ENCODE measurements around the gene TBX1. TPM values are rescaled to one million over a fixed set of nuclear protein-coding genes. Genes with fewer than 3 reads are reported as not detected.
"Not testable (repeated sequence)": the region's sequence is repeated elsewhere in the genome, so short reads cannot be mapped to it uniquely, and the experiment has no call there.

Gene TBX1
- total RNA-seq, 1 donor from 2014 or later, result 28.5 TPM

DNA sequence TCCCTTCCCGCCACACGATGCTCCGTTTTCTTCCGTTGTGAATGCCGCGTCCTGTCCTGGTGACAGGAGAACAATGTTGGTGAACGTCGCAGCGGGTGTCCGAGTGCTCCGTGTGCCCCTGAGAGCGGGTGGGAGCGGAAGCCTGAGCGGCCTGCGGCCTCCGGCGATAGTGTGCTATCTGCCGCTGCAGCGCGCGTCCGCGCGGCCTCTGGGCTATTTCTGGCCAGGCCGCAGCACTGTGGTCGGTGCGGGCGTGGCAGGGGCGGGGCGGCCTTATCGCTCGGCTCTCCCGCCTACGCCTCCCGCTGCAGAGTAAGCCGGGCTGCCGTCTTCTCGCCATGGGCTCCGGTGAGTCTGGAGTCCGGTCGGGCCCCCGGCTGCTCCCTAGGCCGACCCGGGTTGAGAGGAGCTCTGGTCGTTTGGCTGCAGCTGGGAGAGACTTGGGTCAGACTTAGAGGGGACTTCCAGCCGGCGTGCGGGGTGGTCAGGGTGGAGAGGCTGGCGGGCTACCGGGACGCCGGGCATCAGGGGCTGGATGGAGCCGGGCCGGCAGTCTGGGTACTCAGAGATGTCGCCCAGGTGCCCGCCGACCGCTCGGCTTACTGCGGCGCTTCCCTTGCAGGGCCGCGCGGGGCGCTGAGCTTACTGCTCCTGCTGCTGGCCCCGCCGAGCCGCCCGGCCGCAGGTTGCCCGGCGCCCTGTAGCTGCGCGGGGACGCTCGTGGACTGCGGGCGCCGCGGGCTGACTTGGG, 37.2 kb upstream of the TBX1 start, which contains the start of gene GP1BB:
Gene GP1BB, plus strand, starts transcription at position 308 of the 751 bp plus-strand sequence. Its CDS starts 31 bp downstream, at position 339.
- DNase-seq, result peak; percentile 19

- DNase-seq, result no peak
Observed at GRCh38 chr22:19723983-19724827, 36.4 kb upstream of the TBX1 start.

DNA sequence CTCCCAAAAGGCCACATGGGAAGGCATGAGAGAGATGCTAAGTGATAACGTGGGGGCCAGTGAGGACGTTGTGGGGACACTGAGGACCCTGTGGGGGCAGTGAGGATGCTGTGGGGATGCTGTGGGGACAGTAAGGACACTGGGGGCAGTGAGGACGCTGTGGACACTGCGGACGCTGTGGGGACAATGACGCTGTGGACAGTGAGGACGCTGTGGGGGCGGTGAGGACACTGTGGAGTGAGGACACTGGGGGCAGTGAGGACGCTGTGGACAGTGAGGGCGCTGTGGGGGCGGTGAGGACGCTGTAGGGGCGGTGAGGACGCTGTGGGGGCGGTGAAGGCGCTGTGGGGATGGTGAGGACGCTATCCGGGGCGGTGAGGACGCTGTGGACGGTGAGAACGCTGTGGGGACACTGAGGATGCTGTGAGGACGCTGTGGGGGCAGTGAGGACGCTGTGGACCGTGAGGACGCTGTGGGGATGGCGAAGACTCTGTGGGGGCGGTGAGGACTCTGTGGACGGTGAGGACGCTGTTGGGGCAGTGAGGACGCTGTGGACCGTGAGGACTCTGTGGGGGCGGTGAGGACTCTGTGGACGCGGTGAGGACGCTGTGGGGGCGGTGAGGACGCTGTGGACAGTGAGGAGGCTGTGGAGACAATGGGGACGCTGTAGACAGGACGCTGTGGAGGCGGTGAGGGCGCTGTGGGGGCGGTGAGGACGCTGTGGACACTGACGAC, 35.5 kb upstream of the TBX1 start:
- DNase-seq, result no peak

DNA sequence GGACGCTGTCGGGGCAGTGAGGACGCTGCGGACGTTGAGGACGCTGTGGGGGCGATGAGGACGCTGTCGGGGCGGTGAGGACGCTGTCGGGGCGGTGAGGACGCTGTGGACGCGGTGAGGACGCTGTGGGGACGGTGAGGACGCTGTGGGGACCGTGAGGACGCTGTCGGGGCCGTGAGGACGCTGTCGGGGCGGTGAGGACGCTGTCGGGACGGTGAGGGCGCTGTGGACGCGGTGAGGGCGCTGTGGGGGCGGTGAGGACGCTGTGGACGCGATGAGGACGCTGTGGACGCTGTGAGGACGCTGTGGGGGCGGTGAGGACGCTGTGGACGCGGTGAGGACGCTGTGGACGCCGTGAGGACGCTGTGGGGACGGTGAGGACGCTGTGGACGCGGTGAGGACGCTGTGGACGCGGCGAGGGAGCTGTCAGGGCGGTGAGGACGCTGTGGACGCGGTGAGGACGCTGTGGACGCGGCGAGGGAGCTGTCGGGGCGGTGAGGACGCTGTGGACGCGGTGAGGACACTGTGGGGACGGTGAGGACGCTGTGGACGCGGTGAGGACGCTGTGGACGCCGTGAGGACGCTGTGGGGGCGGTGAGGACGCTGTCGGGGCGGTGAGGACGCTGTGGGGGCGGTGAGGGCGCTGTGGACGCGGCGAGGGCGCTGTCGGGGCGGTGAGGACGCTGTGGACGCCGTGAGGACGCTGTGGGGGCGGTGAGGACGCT, 34.4 kb upstream of the TBX1 start:
- not testable (repeated sequence) for DNase-seq

- no peak for DNase-seq
Observed at GRCh38 chr22:19727310-19728150, 33.0 kb upstream of the TBX1 start.

DNA sequence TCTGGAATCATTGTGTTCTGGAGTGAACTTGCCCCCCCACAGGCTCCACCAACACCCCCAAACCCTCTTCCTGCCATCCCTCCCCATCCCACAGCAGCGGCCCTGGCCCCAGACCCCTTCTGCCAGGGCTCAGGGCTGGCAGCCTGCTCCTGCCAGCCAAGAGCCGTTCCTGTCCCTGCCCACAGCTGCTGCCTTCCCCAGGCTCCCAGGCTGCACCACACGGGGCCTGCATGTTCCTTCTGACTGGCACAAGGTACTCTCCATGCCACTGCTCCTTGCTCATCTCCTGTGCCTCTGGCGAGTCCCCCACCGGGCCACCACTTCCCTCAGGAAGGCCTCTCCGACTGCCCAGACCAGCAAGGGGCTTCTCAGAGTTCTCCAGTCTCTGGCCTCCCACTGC, 32.3 kb upstream of the TBX1 start:
- no peak for DNase-seq

GRCh38 chr22:19728836-19729235, 31.7 kb upstream of the TBX1 start:
- no peak for DNase-seq

DNA sequence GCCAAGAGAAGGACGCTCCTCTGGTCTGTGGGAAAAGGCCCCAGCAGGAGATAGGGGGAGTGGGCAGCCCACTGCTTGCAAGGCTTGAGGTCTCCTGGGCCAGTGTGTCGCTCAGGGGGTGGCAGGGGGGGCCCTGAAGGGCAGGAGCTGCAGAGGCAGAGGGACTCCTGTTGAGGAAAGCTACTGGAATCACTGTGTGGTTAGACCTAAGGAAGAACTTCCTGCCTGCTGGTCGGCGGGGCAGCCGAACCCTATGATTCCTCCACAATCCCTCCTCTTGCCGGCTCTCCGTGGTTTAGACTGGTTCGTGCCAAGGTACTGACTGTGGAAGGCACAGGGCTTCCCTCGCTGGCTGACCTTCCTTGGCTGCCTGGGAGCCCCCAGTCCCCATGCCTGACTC, 31.1 kb upstream of the TBX1 start:
- DNase-seq, result no peak

DNA sequence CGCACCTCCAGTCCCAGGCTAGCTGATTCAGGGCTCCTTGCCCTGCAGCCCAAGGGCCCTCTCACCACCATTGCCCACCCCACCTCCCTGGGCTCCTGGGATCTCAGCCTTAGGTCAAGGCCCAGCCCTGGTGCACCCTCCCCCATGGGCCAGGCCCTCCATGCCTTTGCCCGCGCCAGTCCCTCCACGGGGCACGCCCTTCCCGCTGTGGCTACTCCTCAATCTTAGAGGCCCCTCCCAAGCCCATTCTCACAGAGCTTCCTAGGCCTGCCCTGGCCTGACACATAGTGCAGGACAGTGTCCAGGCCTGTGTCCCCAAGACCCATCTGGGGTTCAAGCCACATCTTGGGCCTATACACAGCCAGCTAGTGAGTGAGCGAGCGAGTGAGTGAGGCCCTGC, 30.4 kb upstream of the TBX1 start:
- no peak for DNase-seq

DNA sequence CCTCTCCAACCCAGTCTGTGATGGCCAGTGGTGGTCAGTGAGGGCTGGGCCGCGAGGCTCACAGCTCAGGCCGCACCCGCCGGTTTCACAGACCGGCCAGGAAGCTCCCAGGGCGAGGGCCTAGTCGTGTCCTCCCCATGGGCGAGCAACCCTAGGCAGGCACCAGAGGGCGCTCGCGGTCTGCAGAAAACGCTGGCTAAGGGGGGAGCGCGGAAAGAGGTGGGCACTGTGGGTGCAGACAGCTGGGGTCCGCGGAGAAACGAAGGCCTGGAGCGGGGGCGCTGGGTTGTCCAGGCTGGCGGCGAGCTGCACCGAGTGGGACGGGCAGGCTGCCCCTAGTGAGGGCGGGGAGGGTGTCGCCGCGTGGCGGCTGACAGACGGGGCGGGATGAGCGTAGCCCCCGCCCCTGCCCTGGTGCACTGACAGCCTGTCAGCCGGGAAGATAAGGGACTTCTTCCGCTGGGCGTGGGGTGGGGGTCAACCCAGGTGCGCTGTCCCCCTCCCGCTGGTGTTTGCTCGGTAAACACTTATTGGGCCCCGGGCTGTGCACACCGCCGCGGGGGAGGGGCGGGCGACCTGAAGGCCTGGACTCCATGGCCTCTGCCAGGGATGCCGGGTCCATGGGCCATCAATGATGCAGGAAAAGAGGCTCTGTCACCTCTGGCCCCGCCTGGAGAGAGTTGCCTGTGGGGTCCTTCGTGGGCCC, 29.8 kb upstream of the TBX1 start:
- DNase-seq, result peak; percentile 94

GRCh38 chr22:19731361-19732135, 29.0 kb upstream of the TBX1 start:
- DNase-seq, result no peak

- no peak for DNase-seq
Observed at GRCh38 chr22:19732403-19733113, 28.0 kb upstream of the TBX1 start.

- no peak for DNase-seq
Observed at GRCh38 chr22:19733755-19734154, 26.8 kb upstream of the TBX1 start.

DNA sequence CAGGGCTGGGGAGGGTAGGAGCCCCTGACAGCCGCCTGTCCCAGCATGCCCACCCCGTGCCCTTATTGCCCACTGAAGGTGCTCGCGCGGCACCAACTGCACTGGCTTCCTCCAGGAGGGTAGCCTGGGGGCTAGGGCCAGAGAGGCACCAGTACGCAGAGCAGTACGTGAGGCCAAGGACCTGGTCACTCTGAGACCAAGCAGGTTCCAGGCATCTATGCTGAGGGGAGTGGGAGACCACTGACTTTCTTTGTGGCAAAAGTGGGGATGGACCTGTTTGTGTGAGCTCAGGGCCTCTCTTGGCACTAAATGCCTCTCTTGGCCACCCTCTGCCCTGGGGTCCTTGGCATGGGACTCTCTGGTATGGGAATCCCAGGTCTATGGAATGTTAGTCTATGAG, 26.4 kb upstream of the TBX1 start:
- no peak for DNase-seq

DNA sequence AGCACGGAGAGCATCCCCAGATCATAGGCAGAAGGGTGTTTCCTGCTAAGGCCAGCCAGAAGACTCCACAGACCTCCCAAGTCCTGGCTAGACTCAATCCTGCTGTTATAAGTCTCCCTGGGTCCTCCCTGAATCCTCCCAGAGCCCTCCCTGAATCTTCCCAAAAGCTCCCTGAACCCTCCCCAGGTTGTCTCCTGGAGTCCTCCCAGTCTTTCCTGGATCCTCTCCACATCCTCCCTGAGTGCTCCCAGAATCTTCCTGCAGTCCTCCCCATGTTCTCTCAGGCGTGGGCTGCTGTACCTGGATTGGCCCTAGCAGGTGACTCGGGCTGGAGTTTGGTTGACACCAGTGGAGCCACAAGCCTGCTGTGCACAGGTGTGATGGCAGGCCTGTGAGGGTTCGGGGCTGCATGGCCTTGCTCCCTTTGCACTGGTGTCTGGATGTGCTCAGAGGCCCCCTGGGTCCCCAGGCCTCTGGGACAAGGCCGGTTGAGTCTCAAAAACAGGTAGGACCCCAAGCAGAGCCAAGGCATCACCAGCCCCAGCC, 25.7 kb upstream of the TBX1 start:
- DNase-seq, result no peak

DNA sequence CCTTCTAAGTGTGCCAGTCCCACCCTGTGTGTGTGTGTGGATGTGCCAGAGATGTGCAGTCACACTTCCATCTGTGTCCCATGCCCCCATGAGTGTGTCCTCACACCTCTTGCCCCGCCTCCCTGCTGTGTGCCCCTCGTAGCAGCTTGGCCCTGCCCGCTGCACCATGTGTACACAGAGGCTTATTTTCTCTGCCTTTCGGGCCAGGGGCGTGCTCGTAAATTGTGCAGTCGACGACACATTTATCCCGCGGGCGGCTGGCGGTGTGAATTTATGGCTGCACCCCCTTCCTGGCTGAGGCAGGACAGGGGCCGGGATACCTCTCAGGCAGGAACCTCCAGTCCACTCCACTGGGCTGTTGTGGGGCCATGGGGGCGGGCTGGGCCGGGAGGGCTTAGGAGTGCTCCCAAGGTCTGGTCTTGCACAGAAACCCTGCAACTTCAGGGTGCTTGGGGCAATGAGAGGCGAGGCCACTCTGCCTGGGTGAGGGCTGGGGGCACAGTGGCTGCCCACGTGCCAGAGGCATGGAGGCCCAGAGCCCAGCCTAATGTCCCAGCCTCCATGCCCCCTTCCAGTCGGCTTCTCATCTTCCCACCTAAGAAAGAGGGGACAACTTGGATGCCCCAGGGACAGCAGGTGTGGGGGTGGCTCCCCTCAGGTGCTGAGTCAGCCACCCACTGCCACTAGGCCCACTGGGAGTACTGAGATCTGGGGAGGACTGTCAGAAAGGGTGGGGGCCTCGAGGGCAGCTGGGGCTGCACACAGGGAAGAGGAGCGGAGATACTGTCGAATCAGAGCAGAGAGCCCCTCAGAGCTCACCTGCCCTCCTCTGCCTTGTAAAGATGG, 24.7 kb upstream of the TBX1 start:
- DNase-seq, result no peak

DNA sequence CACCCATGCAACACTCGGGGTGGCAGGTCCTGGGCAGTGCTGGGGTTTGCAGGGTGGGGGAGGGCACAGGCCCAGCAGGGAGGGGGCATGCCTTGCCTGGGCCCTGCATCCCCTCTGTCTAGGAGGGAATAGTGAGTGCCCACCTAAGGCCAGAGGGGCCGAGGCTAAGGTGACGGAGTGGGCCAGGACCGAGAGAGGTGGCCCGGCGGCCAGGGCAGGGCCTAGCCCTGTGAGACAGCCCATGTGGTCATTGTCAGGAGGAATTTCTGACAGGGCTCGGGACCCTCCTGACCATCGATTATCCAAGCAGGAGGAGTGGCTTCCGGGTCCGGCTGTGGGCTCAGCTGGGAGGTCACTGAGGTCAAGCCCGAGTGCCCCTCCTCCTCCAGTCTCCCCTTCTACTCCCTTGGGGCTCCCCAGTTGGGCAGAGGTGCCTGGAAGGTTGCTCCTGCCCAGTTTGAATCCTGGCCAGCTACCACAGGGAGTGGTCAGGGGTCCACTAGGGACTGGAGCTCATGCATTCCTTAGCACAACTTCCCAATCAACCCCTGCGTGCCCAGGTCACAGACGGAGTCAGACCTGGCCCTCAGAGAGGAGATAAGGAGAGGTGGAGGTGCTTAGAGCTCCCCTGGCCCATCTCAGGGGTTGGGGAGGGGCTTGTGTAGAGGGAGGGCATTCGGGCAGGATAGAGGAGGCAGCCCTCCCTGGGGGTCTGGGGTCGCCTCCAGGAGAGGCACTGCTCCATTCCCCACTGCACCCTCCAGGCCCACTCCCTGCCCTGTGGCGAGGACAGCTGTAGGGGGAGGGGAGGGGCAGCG, 22.5 kb upstream of the TBX1 start:
- no peak for DNase-seq
